ENCODE data around the gene NRXN3. TPM values are rescaled to one million over a fixed set of nuclear protein-coding genes. Genes with fewer than 3 reads are reported as not detected.
A peak's percentile ranks its signal among the peaks of the same experiment; 100 is the strongest.

The NRXN3 gene
- total RNA-seq, 1 experiment from 2014 or later: 1.1 TPM

GRCh38 chr14:78319887-78320635 is 149.9 kb downstream of the NRXN3 start:
- no peak for DNase-seq (ENCODE audit: low read depth)

- no peak for DNase-seq (ENCODE audit: low read depth)
Measured at GRCh38 chr14:78324353-78324752, 154.2 kb downstream of the NRXN3 start.

- no peak for DNase-seq (ENCODE audit: low read depth)
Measured at GRCh38 chr14:78325911-78326310, 155.7 kb downstream of the NRXN3 start.

GRCh38 chr14:78327426-78328221 is 157.5 kb downstream of the NRXN3 start:
- DNase-seq (ENCODE audit: low read depth): no peak

- no peak for DNase-seq (ENCODE audit: low read depth)
Measured at GRCh38 chr14:78329371-78329770, 159.2 kb downstream of the NRXN3 start.

GRCh38 chr14:78335531-78335930 is 165.4 kb downstream of the NRXN3 start:
- DNase-seq (ENCODE audit: low read depth): no peak

GRCh38 chr14:78340250-78340649 is 170.1 kb downstream of the NRXN3 start:
- DNase-seq (ENCODE audit: low read depth): no peak

GRCh38 chr14:78341827-78342389 is 171.7 kb downstream of the NRXN3 start:
- DNase-seq (ENCODE audit: low read depth): no peak

- no peak for DNase-seq (ENCODE audit: low read depth)
Measured at GRCh38 chr14:78342879-78343278, 172.7 kb downstream of the NRXN3 start.

- no peak for DNase-seq (ENCODE audit: low read depth)
Measured at GRCh38 chr14:78344290-78344689, 174.1 kb downstream of the NRXN3 start.

GRCh38 chr14:78345131-78345744 is 175.1 kb downstream of the NRXN3 start:
- no peak for DNase-seq (ENCODE audit: low read depth)

GRCh38 chr14:78346747-78347146 is 176.6 kb downstream of the NRXN3 start:
- no peak for DNase-seq (ENCODE audit: low read depth)

GRCh38 chr14:78355109-78355508 is 184.9 kb downstream of the NRXN3 start:
- DNase-seq (ENCODE audit: low read depth): no peak

- DNase-seq (ENCODE audit: low read depth): no peak
Measured at GRCh38 chr14:78356391-78356790, 186.2 kb downstream of the NRXN3 start.

GRCh38 chr14:78358591-78358990 is 188.4 kb downstream of the NRXN3 start:
- DNase-seq (ENCODE audit: low read depth): no peak

GRCh38 chr14:78359581-78359980 is 189.4 kb downstream of the NRXN3 start:
- DNase-seq (ENCODE audit: low read depth): no peak

GRCh38 chr14:78363008-78363407 is 192.8 kb downstream of the NRXN3 start:
- no peak for DNase-seq (ENCODE audit: low read depth)

- no peak for DNase-seq (ENCODE audit: low read depth)
Measured at GRCh38 chr14:78367355-78367754, 197.2 kb downstream of the NRXN3 start.

GRCh38 chr14:78383060-78383459 is 212.9 kb downstream of the NRXN3 start:
- DNase-seq (ENCODE audit: low read depth): no peak

- DNase-seq (ENCODE audit: low read depth): no peak
Measured at GRCh38 chr14:78398216-78398615, 228.0 kb downstream of the NRXN3 start.

- peak; percentile 2 for DNase-seq (ENCODE audit: low read depth)
Measured at GRCh38 chr14:78399316-78399889, 229.2 kb downstream of the NRXN3 start.

GRCh38 chr14:78401866-78402265 is 231.7 kb downstream of the NRXN3 start:
- DNase-seq (ENCODE audit: low read depth): no peak

Measured in M059J (cell line).